Bronchial epithelial cell (primary cell): ENCODE data around the gene PPIP5K1. TPM values are rescaled to one million over a fixed set of nuclear protein-coding genes. Genes with fewer than 3 reads are reported as not detected.
"Not testable (repeated sequence)": the region's sequence is repeated elsewhere in the genome, so short reads cannot be mapped to it uniquely, and the experiment has no call there.

Source experiments
- DNase-seq: peaks from one replicate; pipeline ENCODE4 v3.0.0-alpha.2; 2010; ENCODE audit warnings: low read depth
- FAIRE-seq: peaks from 2 replicates; lab custom pipeline; 2011; peaks lifted over from hg19 to GRCh38; lab: Jason Lieb, UNC
- H3K27me3 ChIP-seq: 2 replicates; pipeline ENCODE4 v1.5.1; 2011; ENCODE audit warnings: low read length; ENCODE audit not compliant: control insufficient read depth, insufficient read depth
- H3K36me3 ChIP-seq: 2 replicates; pipeline ENCODE4 v1.5.1; 2011; ENCODE audit warnings: low read length; ENCODE audit not compliant: control insufficient read depth, insufficient read depth
- H3K4me3 ChIP-seq: 2 replicates; pipeline ENCODE4 v1.5.1; 2011; ENCODE audit warnings: mild to moderate bottlenecking, low read depth, low read length, control low read depth
- total RNA-seq: library from RNA; depleted of rRNA; stranded (reverse); fragments of >200 nt; gene quantifications from 2 replicates; pipeline ENCODE4 v1.2.1, GENCODE V29; 2014
- TF ChIP-seq, protein P1 (sequence below): IDR thresholded peaks from 2 replicates; pipeline ENCODE4 v1.5.1; 2011; ENCODE audit warnings: mild to moderate bottlenecking, moderate library complexity, low read length, control low read depth, inconsistent platforms; ENCODE audit not compliant: insufficient read depth, severe bottlenecking

The PPIP5K1 gene
- total RNA-seq, 1 donor from 2014 or later = 46.1 TPM

DNA sequence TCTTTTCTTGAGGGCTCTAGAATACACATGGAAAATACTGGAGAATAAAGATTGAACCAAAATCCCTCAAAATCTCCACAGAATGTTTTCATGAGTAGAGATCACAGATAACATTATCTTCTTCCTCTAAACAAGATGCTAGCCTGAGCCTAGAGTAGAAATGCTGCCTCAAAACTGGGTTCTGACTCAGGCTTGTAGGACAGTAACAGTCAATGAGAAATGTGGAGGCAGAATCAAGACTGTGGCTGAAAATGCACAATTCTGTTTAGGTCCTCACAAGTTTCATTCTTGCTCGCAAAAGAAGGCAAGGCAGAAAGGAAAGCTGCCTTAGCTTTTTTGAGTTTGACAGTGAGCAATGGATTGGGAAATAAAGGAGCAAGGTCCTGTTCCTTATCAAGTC is 15.4 kb downstream of the PPIP5K1 start:
- not testable (repeated sequence) for H3K27me3 ChIP-seq, H3K36me3 ChIP-seq, DNase-seq, H3K4me3 ChIP-seq, FAIRE-seq

DNA sequence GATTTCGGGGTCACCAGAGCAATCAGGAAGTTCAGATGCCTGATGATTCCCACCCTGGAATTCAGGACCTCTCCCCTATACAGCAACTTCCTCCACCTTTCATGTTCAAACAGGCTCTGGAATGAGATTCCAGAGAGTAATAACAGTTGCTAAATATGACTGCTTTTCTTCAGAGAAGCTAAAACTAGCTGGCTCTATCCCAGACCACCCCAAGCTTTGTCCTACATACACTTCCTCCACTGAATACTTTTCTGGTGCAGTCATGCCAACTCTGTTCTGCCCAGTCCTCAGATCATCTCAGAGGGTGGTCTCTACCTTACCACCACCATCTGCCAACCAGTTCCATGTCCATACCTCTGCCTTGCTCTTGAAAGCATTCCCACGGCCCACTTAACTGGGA is 23.4 kb downstream of the PPIP5K1 start:
- not testable (repeated sequence) for FAIRE-seq, H3K4me3 ChIP-seq, H3K27me3 ChIP-seq, H3K36me3 ChIP-seq, DNase-seq

DNA sequence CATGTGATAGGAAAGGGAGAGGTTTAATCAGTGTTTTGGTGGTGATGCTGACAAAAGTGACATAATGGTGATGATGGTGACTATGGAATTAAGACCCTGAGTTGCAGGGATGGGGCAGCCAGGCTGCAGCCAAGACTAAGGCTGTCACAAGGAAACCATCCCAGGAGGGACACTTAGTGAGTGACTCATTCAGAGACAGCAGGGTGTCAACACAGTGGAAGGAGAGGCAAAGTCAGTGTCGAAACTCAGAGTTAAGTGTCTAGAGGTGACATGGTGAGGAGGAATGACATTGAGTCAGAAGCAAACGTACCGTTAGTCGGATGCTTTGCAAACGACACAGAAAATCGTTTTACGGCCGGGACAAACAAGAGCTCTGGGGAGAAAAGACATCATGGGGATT is 26.2 kb downstream of the PPIP5K1 start:
- DNase-seq, H3K36me3 ChIP-seq, H3K27me3 ChIP-seq, H3K4me3 ChIP-seq: not testable (repeated sequence)
- peak; percentile 50 for FAIRE-seq

DNA sequence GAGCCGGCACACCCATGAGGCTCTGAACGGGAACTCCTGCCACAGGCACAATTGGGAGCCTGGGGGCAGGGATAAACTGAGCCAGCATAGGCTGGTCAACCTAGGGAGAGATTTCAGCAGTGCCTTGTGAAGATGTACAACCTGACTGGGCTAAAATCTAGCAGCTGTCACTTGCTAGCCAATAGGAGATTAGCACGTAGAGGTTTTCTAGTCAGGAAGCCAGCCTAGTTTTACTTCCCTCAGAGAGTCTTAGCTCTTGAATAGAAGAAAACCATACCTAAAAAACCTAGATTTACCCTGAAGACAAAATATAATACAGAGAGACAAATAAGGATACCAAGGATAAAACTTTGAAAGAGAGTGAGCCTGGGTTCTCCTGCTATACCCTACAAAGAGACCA is 27.3 kb downstream of the PPIP5K1 start:
- not testable (repeated sequence) for FAIRE-seq, H3K27me3 ChIP-seq, H3K36me3 ChIP-seq, H3K4me3 ChIP-seq, DNase-seq

DNA sequence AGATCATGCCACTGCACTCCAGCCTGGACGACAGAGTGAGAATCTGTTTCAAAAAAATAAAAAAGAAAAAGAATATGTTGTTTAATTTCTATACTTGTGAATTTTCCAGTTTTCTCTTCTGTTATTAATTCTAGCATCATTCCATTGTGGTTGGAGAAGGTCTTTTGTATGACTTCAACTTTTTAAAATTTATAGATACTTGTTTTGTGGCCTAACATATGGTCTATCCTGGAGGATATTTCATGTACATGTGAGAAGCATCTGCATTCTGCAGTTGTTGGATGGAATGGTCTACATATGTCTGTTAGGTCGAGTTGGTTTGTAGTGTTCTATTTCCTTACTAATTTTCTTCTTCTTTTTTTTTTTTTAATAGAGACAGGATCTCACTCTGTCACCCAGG is 37.0 kb downstream of the PPIP5K1 start:
- H3K4me3 ChIP-seq = no peak overlapping the region
- no peaks in the 10 kb centered on the region for H3K27me3 ChIP-seq
- FAIRE-seq (no peak), DNase-seq (no peak)
- TF ChIP-seq, protein P1, sequence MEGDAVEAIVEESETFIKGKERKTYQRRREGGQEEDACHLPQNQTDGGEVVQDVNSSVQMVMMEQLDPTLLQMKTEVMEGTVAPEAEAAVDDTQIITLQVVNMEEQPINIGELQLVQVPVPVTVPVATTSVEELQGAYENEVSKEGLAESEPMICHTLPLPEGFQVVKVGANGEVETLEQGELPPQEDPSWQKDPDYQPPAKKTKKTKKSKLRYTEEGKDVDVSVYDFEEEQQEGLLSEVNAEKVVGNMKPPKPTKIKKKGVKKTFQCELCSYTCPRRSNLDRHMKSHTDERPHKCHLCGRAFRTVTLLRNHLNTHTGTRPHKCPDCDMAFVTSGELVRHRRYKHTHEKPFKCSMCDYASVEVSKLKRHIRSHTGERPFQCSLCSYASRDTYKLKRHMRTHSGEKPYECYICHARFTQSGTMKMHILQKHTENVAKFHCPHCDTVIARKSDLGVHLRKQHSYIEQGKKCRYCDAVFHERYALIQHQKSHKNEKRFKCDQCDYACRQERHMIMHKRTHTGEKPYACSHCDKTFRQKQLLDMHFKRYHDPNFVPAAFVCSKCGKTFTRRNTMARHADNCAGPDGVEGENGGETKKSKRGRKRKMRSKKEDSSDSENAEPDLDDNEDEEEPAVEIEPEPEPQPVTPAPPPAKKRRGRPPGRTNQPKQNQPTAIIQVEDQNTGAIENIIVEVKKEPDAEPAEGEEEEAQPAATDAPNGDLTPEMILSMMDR = no peak
- H3K36me3 ChIP-seq = peaks cover 5% of the 10 kb centered on the region

DNA sequence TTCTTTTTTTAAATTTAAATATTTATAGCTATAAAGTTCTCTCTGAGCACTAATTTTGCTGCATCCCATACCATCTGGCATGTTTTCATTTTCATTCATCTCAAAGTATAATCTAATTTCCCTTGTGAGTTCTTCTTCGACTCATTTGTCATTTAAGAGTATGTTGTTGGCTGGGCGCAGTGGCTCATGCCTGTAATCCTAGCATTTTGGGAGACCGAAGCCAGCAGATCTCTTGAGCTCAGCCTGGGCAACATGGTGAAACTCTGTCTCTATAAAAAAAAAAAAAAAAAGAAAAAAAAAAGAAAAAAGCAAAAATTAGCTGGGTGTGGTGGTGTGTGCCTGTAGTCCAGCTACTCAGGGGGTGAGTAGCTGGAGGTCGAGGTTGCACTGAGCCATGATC is 37.8 kb downstream of the PPIP5K1 start:
- H3K4me3 ChIP-seq = no peak overlapping the region
- DNase-seq = no peak
- peaks cover 4% of the 10 kb centered on the region for H3K36me3 ChIP-seq
- TF ChIP-seq, protein P1 = no peak
- no peaks in the 10 kb centered on the region for H3K27me3 ChIP-seq
- FAIRE-seq = no peak

DNA sequence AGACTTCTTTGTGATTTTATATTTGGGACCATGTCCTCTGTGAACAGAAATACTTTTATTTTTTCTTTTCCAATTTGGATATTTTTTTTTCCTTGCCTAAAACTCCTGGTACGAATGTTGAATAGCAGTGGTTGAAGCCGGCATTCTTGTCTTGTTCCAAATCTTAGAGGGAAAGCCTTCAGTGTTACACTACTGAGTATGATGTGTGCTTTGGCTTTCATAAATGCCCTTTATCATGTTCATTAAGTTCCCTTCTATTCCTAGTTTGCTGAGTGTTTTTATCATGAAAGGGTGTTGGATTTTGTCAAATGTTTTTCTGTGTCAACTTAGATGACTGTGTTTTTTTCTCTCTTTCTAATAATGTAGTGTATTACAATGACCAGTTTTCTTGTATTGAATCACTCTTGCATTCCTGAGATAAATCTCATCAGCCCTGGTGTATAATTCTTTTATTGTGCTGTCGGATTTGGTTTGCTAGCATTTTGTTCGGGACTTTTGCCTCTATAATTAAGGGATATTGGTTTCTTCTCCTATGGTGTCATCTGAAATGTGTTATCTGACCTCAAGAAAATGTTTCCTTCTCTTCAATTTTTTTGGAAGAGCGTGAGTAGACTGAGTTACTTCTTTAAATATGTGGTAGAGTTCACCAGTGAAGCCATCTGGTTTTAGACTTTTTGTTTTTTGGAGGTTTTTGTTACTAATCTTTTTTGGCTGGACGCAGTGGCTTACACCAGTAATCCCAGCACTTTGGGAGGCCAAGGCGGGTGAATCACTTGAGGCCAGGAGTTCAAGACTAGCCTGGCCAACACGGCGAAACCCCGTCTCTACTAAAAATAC is 39.3 kb downstream of the PPIP5K1 start:
- H3K4me3 ChIP-seq = no peak overlapping the region
- no peaks in the 10 kb centered on the region for H3K27me3 ChIP-seq
- FAIRE-seq (no peak), DNase-seq (peak; percentile 2)
- TF ChIP-seq, protein P1 = no peak
- H3K36me3 ChIP-seq = peaks cover 1% of the 10 kb centered on the region

DNA sequence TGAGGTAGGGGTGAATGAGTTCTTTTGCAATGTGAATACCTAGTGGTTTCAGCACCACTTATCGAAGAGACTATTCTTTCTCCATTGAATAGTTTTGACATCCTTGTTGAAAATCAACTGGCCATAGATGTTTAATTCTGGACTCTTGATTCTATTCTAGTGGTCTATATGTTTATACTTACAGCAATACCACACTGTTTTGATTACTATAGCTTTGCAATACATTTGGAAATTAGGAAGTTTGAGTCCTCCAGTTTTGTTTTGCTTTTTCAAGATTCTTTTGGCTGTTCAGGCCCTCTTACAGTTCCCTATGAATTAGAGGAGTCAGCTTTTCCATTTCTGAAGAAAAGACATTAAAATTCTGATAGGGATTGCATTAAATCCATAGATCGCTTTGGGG is 42.5 kb downstream of the PPIP5K1 start:
- Histone ChIP-seq H3K27me3 (no peaks in the 10 kb centered on the region), H3K4me3 (no peak overlapping the region), H3K36me3 (peaks cover 1% of the 10 kb centered on the region)
- TF ChIP-seq, protein P1 = no peak
- FAIRE-seq = no peak
- no peak for DNase-seq
